Smooth muscle cell of the brain vasculature (primary cell): ENCODE measurements around the gene SCARB1.

Experiments used
- DNase-seq: peaks from one replicate; pipeline ENCODE4 v3.0.0-alpha.2; 2012; ENCODE audit warnings: low read depth, low spot score

The SCARB1 gene

DNA sequence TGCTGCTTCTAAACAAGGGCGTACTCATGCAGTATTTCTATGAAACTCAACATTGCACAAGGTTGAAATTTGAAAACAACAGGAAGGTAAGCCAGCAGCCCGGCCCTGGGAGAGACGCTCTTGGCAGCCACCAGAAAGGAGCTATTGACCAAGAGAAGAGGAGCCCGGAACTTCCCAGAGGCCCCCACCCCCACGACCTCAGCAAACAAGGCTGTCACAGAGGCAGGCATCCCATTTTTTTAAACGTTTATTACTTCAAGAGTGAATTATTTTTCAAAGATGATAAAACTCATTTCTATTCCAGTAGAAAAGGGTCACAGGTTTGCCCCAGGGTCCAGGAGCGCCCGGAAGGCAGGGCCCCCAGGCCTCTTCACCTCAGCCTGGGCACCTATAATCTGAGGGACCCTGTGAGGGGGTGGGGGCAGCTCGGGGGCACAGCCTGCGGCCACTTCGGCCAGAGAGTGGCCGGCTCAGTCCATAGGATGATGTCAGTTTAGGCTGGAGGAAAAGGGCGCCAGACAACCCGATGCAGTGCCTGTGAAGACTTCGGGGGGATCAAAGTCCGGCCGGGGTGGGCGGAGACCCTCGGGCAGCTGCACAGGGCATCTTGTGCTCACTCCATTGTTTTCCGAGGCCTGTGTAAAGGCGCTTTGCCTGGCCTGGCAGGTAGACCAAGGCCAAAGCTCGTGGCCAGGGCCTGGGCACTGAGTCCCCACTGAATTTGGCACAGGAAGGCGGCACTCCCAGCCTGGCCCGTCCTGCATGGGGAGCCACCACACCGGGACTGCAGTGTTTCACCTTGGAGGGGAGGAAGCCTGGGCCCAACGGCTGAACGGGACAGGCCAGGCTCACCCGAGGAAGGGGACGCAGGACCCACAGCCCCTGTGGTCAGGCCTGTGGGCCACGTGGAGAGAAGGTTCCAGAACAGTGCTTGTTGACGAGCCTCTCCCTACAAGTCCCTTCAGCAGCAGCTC, 86.0 kb downstream of the SCARB1 start:
- no peak for DNase-seq

DNA sequence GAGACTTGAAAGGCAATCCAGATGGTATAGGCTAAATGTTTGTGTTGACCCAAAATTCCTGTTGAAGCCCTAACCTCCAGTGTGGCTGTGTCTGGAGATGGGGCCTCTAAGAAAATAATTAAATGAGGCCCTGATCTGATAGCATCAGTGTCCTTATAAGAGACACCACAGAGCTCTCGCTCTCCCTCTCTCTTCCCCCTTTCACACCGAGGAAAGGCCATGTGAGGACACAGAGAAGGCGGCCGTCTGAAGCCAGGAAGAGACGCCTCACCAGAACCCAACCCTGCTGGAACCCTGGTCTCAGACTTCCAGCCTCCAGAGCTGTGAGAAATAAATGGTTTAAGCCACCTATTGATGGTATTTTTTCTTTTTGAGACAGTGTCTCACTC, 87.5 kb downstream of the SCARB1 start:
- no peak for DNase-seq

DNA sequence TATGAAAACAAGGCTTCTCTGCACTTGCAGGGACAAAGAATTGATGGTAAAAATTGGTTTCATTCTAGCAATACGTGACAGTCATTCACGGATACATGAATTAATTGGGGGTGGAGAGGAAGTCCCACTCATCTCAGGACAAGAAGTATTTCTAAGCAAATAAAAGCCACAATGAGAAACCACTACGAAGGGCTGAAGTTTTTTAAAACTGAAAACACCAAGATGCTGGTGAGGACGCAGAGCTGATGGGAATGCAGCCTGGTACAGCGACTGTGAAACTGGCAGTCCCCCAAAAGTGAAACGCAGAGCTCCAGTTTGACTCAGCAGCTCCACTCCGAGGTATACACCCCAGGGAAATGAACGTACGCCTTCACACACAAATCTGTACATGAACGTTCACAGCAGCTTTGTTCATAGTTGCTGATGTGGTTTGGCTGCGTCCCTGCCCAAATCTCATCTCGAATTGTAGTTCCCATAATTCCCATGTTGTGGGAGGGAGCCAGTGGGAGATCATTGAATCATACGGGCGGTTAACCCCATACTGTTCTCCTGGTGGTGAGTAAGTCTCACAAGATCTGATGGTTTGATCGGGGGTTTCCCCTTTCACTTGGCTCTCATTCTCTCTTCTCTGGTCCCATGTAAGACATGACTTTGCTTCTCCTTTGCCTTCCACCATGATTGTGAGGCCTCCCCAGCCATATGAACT, 89.0 kb downstream of the SCARB1 start:
- peak; percentile 85 for DNase-seq

DNA sequence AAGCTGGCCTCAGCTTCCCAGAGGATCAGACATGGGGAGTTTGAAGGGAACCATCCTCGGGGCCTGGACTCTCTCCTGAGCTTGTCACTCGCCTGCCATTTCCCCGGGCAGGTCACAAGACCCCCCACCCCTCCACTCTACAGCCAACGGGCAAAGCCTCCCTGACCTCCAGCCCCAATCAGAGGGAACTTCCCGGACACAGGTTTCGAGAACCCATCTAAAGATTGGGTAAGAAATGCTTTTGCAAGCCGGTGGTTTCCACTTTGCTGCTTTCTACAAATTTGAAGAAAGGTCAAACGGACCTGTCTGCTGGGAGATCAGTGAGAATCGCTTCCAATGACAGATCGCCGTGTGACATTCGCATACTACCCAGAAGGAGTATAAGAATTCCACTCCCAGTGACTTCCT, 89.6 kb downstream of the SCARB1 start:
- DNase-seq: no peak

DNA sequence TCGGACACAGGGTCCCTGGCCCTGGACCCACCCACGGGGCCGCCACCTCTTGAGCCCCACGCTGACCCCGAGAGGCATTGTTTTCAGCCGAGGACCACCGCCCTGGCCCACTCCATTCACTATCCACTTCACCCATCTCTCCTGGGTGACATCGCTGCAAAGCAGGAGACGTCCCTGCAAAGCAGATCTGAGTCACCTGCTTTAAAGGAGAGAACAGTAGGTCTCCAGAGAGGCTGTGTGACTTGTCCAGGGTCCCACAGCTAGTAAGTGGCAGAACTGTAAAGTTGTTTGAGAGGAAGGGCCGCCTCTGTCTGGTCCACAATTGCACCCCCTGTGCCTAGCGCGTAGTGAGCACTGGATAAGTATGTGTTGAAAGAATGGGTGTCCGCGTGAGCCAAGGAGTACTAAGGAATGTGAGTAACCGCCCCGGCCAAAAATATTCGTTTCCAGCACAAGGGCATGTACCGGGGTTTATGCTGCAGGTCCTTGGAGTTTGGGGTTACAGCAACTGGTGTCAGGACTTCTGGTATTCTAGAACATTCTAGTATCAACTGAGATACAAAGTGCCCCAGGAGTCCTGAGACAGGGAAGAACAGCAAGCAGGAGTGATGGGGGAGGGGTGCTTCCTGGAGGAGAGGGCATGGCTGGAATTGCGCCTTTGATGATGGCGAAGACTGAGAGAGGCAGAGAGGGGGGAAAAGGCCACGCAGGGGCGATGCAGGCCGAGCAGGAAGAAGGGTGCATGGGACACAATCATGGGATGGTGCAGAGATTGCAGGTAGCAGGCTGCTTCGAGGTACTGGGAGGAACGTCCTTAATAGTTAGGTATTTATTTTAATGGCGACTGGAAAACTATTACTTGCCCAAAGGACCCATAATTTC, 91.1 kb downstream of the SCARB1 start:
- no peak for DNase-seq

DNA sequence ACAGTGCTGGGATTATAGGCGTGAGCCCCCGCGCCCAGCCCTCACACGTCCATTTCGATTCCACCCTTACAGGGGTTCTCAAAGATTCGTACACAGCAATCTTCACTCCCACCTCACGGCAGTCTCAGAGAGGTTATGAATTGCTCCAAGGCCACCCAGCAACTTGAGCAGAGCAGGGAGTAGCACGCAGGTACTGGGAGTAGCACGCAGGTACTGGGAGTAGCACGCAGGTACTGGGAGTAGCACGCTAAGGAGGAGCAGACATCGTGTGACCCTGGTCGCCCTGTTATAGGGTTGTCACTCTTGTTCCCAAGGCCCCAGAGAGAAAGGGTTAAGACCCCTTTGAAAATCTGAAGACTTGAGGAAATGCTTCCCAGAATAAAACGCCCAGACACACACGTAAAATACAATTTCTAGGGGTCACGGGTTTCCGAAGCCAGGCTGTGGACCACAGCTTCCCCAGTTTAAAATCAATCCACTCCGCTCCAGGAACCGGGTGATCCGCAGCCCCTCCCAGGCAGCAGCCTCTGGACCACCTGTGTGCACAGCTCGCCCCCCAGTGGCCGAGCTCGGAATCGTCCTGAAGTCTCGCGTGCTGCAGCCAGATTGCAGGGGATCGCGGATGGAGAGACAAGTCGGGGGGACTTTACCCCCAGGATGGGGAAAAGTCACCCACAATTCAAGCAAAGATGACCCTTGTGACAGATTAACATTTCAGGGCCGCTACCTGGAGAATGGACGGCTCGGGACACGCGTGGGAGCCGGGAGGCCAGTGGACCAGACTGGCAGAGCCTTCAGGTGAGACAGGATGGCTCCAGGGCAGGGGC, 92.0 kb downstream of the SCARB1 start:
- DNase-seq: no peak

DNA sequence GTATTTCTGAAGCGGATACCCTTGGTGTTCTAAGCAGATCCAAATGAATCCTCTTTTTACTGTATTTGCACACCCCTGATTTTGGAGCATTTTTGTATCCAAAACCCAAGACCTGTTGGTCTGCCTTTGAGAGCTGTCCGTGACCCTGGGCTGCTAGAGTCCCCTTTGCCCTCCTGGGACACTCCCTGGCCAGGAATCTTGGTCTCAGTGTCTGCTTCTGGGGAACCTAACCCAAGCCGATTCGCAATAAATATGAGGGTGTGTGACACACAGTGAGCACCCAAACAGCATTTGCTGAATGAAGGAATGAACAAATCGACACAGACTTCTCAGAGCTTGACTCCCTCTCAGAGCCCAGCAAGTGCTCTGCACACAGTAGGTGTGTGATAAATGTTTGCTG, 92.9 kb downstream of the SCARB1 start:
- no peak for DNase-seq

DNA sequence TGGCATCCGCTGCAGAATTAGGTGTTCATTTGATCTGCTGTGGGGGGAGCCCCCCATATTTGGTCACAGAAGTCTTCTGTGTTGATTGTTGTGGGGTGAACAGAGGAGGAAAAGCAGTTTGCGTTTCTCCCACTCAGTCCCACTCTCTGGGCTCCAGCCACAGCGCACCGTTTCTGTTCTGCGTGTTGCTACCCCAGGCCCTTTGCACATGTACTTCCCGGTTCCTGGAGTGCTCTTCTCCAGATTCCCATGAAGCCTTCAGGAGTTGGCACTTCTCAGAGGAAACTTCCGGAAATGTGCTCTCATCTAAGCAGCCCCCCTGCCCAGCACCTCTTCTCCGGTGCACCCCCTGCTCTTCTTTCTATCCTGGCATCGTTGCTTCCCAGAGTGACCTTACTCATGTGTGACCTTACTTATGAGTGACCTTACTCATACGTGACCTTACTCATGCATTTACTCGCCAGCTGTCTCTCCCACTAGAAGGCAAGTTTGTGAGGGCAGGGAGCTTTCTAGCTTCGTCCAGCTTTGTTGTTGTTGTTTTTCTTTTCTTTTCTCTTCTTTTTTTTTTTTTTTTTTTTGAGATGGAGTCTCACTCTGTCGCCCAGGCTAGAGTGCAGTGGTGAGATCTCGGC, 93.7 kb downstream of the SCARB1 start:
- no peak for DNase-seq

DNA sequence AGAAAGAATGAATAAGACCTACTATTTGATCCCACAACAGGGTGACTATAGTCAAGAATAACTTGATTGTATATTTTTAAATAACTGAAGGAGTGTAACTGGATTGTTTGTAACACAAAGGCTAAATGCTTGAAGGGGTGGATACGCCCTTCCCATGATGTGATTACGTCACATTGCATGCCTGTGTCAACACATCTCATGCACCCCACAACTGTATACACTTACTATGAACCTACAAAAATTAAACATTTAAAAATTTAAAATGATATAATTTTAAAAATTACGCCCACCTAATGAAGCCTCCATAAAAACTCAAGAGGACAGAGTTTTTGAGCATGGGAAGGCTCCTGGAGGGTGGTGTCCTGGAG, 94.5 kb downstream of the SCARB1 start:
- no peak for DNase-seq

DNA sequence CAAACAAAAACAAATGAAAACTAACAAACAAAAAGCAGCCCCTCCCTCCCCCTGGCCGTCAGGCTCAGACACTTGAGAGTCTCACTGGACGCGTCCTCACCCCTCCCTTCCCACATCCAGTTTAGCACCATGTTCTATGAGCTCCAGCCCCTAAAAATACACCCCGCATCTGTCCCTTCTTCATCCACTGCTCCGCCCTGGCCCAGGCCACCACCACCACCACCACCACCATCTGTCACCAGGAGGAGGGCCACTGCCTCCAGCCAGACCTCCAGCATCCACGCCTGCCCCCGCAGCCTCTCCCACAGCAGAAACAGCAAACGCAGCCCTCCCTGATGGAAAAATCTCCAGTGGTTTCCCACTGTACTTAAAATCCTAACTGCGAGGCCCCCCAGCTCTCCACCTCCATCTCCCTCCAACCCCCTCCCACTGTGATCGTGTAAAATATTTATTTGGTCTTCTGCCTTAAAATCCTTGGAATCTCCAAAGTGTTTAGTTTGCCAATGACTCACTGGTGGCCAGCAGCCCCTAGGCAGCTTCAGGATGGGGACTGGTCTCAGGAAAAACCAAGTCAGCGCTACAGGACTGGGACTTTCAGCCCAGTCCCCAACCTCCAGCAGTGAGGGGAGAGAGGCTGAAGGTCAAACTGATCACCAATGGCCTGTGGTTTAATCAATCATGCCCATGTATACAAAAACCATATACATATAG, 95.1 kb downstream of the SCARB1 start:
- DNase-seq: no peak

DNA sequence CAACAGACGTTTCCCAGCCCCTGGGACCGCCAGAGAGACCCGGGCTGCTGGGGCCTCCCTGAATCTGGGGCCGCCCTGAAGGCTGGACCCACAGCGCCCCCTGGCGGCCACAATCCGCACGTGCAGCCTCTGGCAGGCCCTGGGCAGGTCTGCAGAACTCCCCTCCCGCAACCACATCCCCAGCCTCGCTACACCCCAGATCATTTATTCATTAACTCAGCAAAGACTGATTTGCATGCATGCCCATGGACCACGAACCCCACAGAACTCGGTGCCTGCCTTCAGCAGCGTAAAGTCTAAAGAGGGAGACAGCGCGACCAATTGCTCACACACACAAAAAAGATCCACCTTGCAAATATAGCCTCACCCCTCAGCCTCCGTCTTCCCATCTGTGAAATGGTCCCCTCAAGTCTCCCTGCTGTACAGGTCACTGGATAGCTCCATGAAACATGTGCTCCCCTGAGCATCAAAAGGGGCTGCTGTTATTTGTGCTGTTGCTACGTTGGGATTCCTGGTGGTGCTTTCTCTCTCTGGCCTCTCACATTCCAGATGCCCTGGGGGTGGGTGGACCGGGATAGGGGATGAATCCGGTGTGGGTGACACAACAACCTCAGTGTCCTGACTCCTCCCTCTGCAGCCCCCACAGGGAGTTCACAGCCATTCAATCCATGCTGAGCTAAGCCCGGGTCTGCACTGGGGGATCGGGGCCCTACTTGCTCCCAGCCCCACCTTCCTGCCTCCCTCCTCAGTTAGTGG, 96.4 kb downstream of the SCARB1 start:
- DNase-seq: no peak

DNA sequence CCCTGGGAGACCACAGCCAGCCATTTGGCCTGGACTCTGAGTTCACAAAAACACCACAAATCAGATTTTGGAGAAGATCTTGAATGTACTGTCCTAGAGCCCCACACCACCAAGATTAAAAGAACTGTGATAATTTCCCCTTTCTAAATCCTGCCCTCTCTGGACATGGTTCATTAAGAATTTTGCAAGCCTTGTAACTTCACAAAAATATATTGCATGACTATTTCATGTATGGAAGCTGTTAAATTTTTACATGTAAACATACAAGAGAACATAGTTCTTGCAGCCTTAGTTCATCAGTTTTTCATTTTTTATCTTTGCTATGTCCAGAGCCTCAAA, 97.0 kb downstream of the SCARB1 start:
- DNase-seq: no peak

DNA sequence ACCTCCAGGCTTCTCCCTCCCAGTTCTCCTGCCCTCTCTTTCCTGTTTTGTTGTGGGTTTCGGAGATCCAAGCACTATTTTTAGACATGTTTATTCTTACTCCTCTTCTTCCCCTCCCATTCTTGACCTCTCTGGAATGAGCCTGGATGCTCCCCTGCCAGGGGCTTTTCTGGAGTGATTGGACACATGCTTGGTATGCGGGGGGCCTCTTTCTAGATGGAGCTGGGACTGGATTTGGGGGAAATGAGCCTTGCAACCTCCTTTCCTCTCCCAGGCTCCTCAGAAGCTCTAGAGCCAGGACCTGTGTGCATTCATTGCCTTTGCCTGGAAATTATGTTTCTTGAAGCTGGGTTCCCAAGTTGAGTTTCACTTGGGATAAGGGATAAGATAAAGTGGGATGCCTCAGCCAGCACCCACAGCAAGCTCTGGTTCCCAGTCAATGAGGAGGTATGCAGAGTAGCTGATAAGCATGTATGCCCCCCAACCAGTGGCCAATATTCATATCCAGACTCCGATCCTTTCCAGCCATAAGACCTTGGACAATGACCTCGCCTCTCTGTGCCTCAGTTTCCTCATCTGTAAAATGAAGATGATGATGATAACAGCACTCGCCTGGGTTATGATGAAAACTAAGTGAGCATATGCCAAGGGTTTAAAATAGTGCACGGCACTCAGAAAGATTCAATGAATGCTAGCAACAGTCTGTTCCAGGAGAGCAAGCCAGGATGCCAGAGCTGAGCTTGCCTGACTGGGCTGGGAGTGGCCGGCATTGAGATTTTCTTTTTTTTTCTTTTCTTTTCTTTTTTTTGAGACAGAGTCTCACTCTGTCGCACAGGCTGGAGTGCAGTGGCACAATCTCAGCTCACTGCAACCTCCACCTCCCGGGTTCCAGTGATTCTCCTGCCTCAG, 97.8 kb downstream of the SCARB1 start:
- DNase-seq: no peak

DNA sequence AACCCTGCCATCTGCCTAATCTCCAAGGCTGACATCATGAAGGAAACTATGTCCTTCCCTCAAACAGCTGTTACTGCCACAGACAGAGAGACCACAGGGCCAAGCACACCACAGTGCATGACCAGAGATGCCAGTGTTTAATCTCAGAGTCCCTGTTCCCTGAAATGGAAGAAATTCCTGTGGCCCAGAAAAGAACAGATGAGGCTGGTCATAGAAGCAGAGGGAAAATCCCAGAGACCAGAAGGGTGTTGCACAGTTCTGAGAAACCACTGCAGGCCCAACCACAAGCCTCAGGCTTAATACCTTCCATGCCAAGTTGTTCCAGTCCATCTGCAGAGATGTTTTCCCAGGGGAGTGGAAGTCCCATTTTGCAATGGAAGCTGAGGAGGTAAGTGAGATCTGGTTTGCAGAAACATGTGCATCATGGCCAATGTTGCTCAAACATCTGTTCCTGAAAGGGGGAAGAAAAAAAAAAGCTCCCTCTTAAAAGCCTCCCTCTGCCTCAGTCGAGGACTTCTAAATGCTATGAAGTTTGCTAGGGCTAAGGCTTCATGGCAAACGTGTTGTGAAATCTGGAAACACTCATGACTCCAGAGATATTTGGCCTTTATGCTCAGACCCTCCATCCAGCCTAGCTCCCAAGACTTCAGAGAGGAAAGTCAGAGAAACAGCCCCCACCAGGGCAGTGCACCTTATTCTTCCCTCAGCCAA, 98.6 kb downstream of the SCARB1 start:
- no peak for DNase-seq

DNA sequence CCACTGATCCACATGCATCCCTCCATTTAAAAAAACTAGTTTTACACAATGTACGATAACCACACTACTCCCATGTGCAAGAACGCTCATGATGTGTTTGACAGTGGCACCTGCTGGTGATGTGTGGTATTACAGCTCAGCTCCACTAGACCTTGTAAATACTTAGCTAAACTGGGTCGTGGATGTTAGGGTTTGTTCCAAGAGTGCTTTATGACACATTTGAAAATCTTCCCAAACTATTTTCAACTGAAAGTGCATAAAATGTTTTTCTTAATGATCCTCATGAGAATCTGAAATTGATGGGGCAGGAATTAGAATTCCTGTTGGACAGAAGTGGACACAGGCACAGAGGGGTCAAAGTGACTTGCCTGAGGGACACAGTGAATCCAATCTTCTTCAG, 99.2 kb downstream of the SCARB1 start:
- DNase-seq: no peak

DNA sequence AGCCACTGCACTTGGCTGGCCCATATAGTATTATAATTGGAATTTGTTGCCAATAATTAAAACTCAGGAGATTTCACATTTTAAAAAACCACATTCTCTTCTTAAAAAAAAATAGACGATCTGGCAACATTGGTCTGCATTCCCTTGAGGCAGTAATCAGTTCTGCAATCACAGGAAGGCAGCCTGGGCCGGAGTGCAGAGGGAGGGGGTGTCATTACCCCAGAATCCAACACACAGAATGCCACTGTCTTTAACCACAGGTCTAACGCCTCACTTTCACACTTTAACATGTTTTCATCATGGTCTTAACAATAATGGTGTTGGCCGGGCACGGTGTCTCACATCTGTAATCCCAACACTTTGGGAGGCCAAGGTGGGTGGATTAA, 100.1 kb downstream of the SCARB1 start:
- DNase-seq: no peak

DNA sequence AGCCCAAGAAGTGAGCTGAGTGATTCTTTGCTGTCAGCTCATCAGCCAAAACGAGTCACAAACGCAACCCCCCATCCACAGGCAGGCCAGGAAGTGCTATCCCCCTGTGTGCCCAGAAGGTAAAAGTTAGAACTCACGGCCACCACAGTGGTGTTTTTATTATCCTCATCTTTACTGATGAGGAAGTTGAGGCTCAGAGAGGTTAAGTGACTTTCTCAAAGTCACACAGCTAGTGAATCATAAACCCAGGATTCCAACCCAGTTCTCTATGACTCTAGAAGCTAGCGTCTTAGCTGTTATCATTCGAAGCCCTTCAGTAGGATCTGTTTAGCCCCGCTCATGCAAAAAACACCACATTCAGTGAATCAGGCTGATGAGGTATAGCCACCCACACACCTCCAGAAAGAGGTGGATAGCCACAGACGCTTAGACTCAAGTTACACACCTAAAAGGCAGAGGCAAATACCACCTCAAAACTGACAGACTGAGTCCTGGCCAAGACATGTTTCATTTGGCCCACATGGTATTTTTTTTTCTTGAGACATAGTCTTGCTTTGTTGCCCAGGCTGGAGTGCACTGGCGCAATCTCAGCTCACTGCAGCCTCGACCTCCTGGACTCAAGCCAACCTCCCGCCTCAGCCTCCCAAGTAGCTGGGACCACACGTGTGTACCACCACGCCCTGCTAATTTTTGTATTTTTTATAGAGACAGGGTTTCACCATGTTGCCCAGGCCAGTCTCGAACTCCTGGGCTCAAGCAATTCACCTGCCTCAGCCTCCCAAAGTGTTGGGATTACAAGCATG, 100.7 kb downstream of the SCARB1 start:
- no peak for DNase-seq
